HCT116 (cell line): ENCODE measurements around the gene DDX41. TPM values are rescaled to one million over a fixed set of nuclear protein-coding genes. Genes with fewer than 3 reads are reported as not detected.

Source experiments
- ATAC-seq: fragments of 200-7000 bp; cut with Tn5 transposase; 2 replicates; pipeline ENCODE4 v1.9.1; 2020; ENCODE audit warnings: mild to moderate bottlenecking, moderate library complexity
- BruUV-seq: library from RNA; stranded (reverse); fragments of 400-500 nt; replicated peaks from 2 replicates; lab custom pipeline; 2021; lab: Mats Ljungman, UMichigan
- CTCF ChIA-PET: fragments of 300-600 bp; sonication (Branson Sonifier 250); formaldehyde crosslinking; loops from one replicate; lab custom pipeline; 2021; ENCODE audit warnings: antibody characterized with exemption; lab: Charles Lee
- POLR2A ChIA-PET: fragments of 300-600, 350-600 bp; sonication (Branson Sonifier 250); formaldehyde crosslinking; loops from one replicate; lab custom pipeline; 2021; ENCODE audit warnings: antibody characterized with exemption; lab: Charles Lee
- RAD21 ChIA-PET, 2 experiments: fragments of 300-600 bp; sonication (Branson Sonifier 250); formaldehyde crosslinking; loops; one replicate each; lab custom pipeline; 2023; ENCODE audit warnings: low total read pairs in 2 of 2; ENCODE audit not compliant: uncharacterized antibody in 2 of 2, unreplicated experiment in 2 of 2, low non-redundant PET in 1 of 2; lab: Charles Lee
- DNase-seq: peaks from one replicate; pipeline ENCODE4 v3.0.0-alpha.2; 2010; ENCODE audit warnings: low read depth, low spot score
- H2AFZ ChIP-seq: fragments of 200-600 bp; shearing (Covaris generic), sonication (generic); 2 replicates; pipeline ENCODE4 v1.6.1; 2017; ENCODE audit warnings: low read depth, mixed run types, mixed read lengths, antibody characterized with exemption, low read length; ENCODE audit not compliant: poor library complexity, severe bottlenecking
- H3K27ac ChIP-seq: 2 replicates; pipeline ENCODE4 v1.5.1; 2012; ENCODE audit warnings: low read depth, low read length
- H3K27me3 ChIP-seq: fragments of 200-600 bp; sonication (generic); 2 replicates; pipeline ENCODE4 v1.6.1; 2016; ENCODE audit warnings: mixed run types, low read length, mixed read lengths; ENCODE audit not compliant: insufficient read depth
- H3K36me3 ChIP-seq, 2 experiments: fragments of 200-500 bp in 1 of 2; fragments of 200-600 bp in 1 of 2; sonication (Bioruptor generic) in 1 of 2; sonication (generic) in 1 of 2; 2 replicates each; pipeline versions ENCODE4 v1.5.1 to v1.6.1; 2014 to 2016; ENCODE audit warnings: low read length in 2 of 2, inconsistent platforms in 1 of 2, mixed read lengths in 1 of 2, mixed run types in 1 of 2; ENCODE audit not compliant: insufficient read depth in 2 of 2, control insufficient read depth in 1 of 2
- H3K4me1 ChIP-seq, 2 experiments: fragments of 200-600 bp in 1 of 2; sonication (generic) in 1 of 2; 2 replicates each; pipeline versions ENCODE4 v1.5.1 to v1.6.1; 2012 to 2017; ENCODE audit warnings: low read length in 2 of 2, inconsistent platforms in 1 of 2, mild to moderate bottlenecking in 1 of 2, mixed read lengths in 1 of 2, mixed run types in 1 of 2, moderate library complexity in 1 of 2; ENCODE audit not compliant: insufficient read depth in 2 of 2, control insufficient read depth in 1 of 2
- H3K4me2 ChIP-seq: fragments of 200-600 bp; sonication (generic); 2 replicates; pipeline ENCODE4 v1.6.1; 2017; ENCODE audit warnings: mixed run types, low read length, mixed read lengths
- H3K4me3 ChIP-seq, 2 experiments: fragments of 200-600 bp in 1 of 2; sonication (generic) in 1 of 2; replicated peaks in 1 of 2; 2 replicates each; pipeline ENCODE4 v1.5.1; 2011 to 2016; ENCODE audit warnings: low read length in 2 of 2, control low read depth in 1 of 2, low read depth in 1 of 2, mild to moderate bottlenecking in 1 of 2, mixed read lengths in 1 of 2, mixed run types in 1 of 2
- H3K79me2 ChIP-seq: fragments of 200-600 bp; sonication (generic); 2 replicates; pipeline ENCODE4 v1.6.1; 2017; ENCODE audit warnings: mild to moderate bottlenecking, mixed run types, low read length, moderate library complexity, mixed read lengths; ENCODE audit not compliant: insufficient read depth
- H3K9ac ChIP-seq: fragments of 200-600 bp; sonication (generic); 2 replicates; pipeline ENCODE4 v1.6.1; 2016; ENCODE audit warnings: low read length, mixed read lengths
- H3K9me2 ChIP-seq: fragments of 200-600 bp; sonication (generic), shearing (Covaris generic); 2 replicates; pipeline ENCODE4 v1.6.1; 2017; ENCODE audit warnings: mixed run types, mild to moderate bottlenecking, moderate library complexity; ENCODE audit not compliant: insufficient read depth
- H3K9me3 ChIP-seq, 2 experiments: fragments of 200-500 bp in 1 of 2; fragments of 200-600 bp in 1 of 2; sonication (Bioruptor generic) in 1 of 2; sonication (generic) in 1 of 2; 2 replicates each; pipeline ENCODE4 v1.6.1; 2014 to 2017; ENCODE audit warnings: low read length in 2 of 2, mixed read lengths in 2 of 2, inconsistent platforms in 1 of 2, low read depth in 1 of 2, mild to moderate bottlenecking in 1 of 2, mixed run types in 1 of 2, moderate library complexity in 1 of 2; ENCODE audit not compliant: control insufficient read depth in 1 of 2, insufficient read depth in 1 of 2
- H4K20me1 ChIP-seq: fragments of 200-600 bp; sonication (generic), shearing (Covaris generic); 2 replicates; pipeline ENCODE4 v1.6.1; 2017; ENCODE audit warnings: mixed run types, mild to moderate bottlenecking, moderate library complexity; ENCODE audit not compliant: insufficient read depth
- POLR2AphosphoS5 ChIP-seq: IDR thresholded peaks from 2 replicates; pipeline ENCODE4 v1.6.1; 2011; ENCODE audit warnings: mild to moderate bottlenecking, low read depth, low read length, moderate library complexity
- ZFX ChIP-seq: fragments of 450-650 bp; IDR thresholded peaks from 2 replicates; pipeline ENCODE4 v1.6.1; 2017
- ZNF274 ChIP-seq: fragments of 200-500 bp; sonication (Bioruptor generic); IDR thresholded peaks from 2 replicates; pipeline ENCODE4 v1.6.1; 2014; ENCODE audit warnings: mild to moderate bottlenecking, low read depth, low read length, inconsistent platforms
- intact Hi-C: fragments of 100-400 bp; cut with micrococcal nuclease; formaldehyde crosslinking; loops from 2 replicates; pipeline ENCODE4 v1.10.0; 2022
- total RNA-seq: library from RNA; stranded (reverse); gene quantifications from one replicate; pipeline ENCODE4 v1.2.1, GENCODE V29; 2021; ENCODE audit not compliant: unreplicated experiment
- TF ChIP-seq, protein P1 (sequence below): IDR thresholded peaks from 2 replicates; pipeline ENCODE4 v1.6.1; 2012; ENCODE audit warnings: low read depth
- TF ChIP-seq, protein P2 (sequence below): IDR thresholded peaks from 2 replicates; pipeline ENCODE4 v1.6.1; 2012

DDX41 gene
- total RNA-seq, 1 experiment from 2014 or later = 141 TPM

DNA sequence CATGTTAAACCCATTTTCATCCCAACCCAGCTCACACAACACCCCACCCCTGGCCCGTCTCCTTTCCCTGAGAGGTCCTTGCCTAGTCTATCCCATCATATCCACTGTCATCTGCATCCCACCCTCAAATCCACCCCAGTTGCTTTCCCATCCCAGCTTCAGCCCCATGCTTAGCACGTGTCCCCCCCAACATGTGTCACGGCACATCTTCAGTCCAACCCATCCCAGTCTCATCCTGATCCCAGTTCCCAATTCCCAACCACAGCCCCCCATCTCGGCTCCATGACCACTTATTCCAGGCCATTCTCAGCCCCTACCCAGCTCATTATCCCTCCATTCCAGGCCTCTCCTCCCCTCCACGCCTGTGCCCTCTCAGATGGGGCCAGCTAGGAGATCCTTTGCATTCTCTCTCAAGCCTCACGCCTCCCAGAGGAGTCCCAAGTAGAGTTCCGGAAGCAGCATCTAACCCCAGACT lies 42.7 kb downstream of the DDX41 start (continued):
- TF ChIP-seq, protein P1, sequence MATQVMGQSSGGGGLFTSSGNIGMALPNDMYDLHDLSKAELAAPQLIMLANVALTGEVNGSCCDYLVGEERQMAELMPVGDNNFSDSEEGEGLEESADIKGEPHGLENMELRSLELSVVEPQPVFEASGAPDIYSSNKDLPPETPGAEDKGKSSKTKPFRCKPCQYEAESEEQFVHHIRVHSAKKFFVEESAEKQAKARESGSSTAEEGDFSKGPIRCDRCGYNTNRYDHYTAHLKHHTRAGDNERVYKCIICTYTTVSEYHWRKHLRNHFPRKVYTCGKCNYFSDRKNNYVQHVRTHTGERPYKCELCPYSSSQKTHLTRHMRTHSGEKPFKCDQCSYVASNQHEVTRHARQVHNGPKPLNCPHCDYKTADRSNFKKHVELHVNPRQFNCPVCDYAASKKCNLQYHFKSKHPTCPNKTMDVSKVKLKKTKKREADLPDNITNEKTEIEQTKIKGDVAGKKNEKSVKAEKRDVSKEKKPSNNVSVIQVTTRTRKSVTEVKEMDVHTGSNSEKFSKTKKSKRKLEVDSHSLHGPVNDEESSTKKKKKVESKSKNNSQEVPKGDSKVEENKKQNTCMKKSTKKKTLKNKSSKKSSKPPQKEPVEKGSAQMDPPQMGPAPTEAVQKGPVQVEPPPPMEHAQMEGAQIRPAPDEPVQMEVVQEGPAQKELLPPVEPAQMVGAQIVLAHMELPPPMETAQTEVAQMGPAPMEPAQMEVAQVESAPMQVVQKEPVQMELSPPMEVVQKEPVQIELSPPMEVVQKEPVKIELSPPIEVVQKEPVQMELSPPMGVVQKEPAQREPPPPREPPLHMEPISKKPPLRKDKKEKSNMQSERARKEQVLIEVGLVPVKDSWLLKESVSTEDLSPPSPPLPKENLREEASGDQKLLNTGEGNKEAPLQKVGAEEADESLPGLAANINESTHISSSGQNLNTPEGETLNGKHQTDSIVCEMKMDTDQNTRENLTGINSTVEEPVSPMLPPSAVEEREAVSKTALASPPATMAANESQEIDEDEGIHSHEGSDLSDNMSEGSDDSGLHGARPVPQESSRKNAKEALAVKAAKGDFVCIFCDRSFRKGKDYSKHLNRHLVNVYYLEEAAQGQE = no peak
- TF ChIP-seq POLR2AphosphoS5 = no peak

DNA sequence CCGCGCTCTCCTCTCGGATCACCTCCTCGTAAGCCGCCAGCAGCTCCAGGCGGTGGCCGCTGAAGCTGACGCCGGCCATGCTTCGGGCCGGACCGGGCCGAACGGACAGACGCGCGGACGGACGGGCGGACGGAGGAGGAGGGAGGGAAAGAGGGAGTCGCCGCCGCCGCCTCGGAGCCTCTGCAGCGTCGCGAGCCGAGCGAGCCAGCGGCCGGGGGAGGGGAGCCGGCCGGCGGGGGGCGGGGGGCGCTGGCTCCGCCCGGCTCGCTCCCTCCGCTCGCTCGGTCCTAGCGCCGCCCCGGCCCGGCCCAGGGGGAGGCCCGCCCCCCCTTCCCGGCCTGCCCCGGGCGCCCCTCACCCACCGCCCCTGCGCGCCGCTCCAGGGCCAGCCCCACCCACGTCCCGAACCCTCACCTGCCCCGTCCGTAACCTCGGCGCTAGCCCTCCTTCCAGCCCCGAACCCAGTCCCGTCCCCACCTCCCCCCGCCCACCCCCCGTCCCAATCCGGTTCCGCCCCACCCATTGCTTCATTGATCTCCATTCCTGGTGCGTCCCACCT lies 43.2 kb downstream of the DDX41 start, which contains the start of gene DBN1:
DBN1 (minus strand) TSS at position 192 of the 559 bp plus-strand sequence; CDS start at position 79, 113 bp downstream.
- H3K4me3 ChIP-seq = peak within 1 kb of the TSS; percentile 85 to 92
- no peak within 1 kb of the TSS for H2AFZ ChIP-seq
- peak within 1 kb of the TSS; percentile 89 for H3K9ac ChIP-seq
- H3K79me2 ChIP-seq = peaks cover 39% of the 10 kb centered on the region
- peak; percentile 70 for TF ChIP-seq POLR2AphosphoS5
- TF ChIP-seq ZFX = 0 out of 2 replicates have a peak, but pooled peaks have one; percentile 49
- TF ChIP-seq ZNF274 = no peak
- TF ChIP-seq, protein P2, sequence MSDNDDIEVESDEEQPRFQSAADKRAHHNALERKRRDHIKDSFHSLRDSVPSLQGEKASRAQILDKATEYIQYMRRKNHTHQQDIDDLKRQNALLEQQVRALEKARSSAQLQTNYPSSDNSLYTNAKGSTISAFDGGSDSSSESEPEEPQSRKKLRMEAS = no peak
- TF ChIP-seq, all 23 proteins: peak for 2
- Histone ChIP-seq H3K4me1 (peaks cover 8 to 55% of the 10 kb centered on the region in 2 experiments; a peak in 3 of 4 replicates), H3K9me3 (no peaks in the 10 kb centered on the region), H3K36me3 (peaks cover 2 to 6% of the 10 kb centered on the region in 2 experiments; a peak in 2 of 4 replicates), H3K9me2 (no peaks in the 10 kb centered on the region), H3K4me2 (peak within 1 kb of the TSS; percentile 97), H3K27me3 (no peaks in the 10 kb centered on the region), H4K20me1 (no peaks in the 10 kb centered on the region), H3K27ac (peak within 1 kb of the TSS; percentile 84)
- BruUV-seq = no TSS peak
- ChIA-PET RAD21 (no interaction called here), CTCF (interaction anchor here (0.7 to 1.4 kb wide), 3 partner anchors 16 to 163 kb away, joined by 3 to 4 read pairs (median 3); no protein-coding TSS in a partner anchor), POLR2A (interaction anchor here (0.6 to 2.6 kb wide), 4 partner anchors 15 to 70 kb away, joined by 3 to 8 read pairs (median 4); no protein-coding TSS in a partner anchor)
- DNase-seq = no peak
- ATAC-seq = peak; percentile 78
- intact Hi-C loops = no loop called here
